Prostate gland (tissue), 2 donors: ENCODE data around the gene JARID2. TPM values are rescaled to one million over a fixed set of nuclear protein-coding genes. Genes with fewer than 3 reads are reported as not detected.
A peak's percentile ranks its signal among the peaks of the same experiment; 100 is the strongest.

Experiments used
- DNase-seq: peaks from one replicate; pipeline ENCODE4 v3.0.0-alpha.2; 2019; ENCODE audit warnings: low spot score
- H3K27ac ChIP-seq, 2 donors: fragments of 200-600 bp; sonication (generic); 2 replicates each; pipeline ENCODE4 v1.5.1; 2017 to 2019
- H3K27me3 ChIP-seq: fragments of 200-600 bp; sonication (generic); replicated peaks from 2 replicates; pipeline ENCODE4 v1.5.1; 2019; ENCODE audit not compliant: insufficient read depth
- H3K36me3 ChIP-seq, 2 donors: fragments of 200-600 bp; sonication (generic); 1 replicate in 1 of 2; 2 replicates in 1 of 2; pipeline versions ENCODE4 v1.5.1 to v1.8.1; 2017 to 2019
- H3K4me1 ChIP-seq: fragments of 200-600 bp; sonication (generic); replicated peaks from 2 replicates; pipeline ENCODE4 v1.5.1; 2019
- H3K4me3 ChIP-seq, 2 donors: fragments of 200-600 bp; sonication (generic); 2 replicates each; pipeline ENCODE4 v1.5.1; 2017 to 2019
- H3K9me3 ChIP-seq: fragments of 200-600 bp; sonication (generic); 2 replicates; pipeline ENCODE4 v1.5.1; 2017
- POLR2A ChIP-seq: fragments of 450-650 bp; IDR thresholded peaks from one replicate; pipeline ENCODE4 v1.6.1; 2016; ENCODE audit warnings: antibody characterized with exemption, mild to moderate bottlenecking
- POLR2AphosphoS5 ChIP-seq: sonication (generic); formaldehyde crosslinking; IDR thresholded peaks from one replicate; pipeline ENCODE4 v1.6.1; 2017; ENCODE audit warnings: antibody characterized with exemption
- WGBS: methylation state at CpG from one replicate; pipeline ENCODE4 v1.1.5; 2018; 5-methylcytosine and 5-hydroxymethylcytosine counted together
- intact Hi-C: fragments of 100-400 bp; cut with DNase I; formaldehyde crosslinking; loops from one replicate; pipeline ENCODE4 v1.14.2; 2022
- total RNA-seq, 2 donors: library from RNA; depleted of rRNA; stranded (reverse); fragments of >200 nt; gene quantifications; one replicate each; pipeline ENCODE4 v1.1.0, GENCODE V29; 2016
- TF ChIP-seq, protein P1 (sequence below), 4 experiments: fragments of 200-600 bp in 2 of 4; fragments of 450-650 bp in 2 of 4; sonication (generic) in 2 of 4; IDR thresholded peaks; 1 replicate in 3 of 4; 2 replicates in 1 of 4; pipeline ENCODE4 v1.5.1; 2016 to 2019; ENCODE audit warnings: antibody characterized with exemption in 4 of 4, mild to moderate bottlenecking in 2 of 4, moderate library complexity in 2 of 4

The JARID2 gene
- total RNA-seq, 2 donors from 2014 or later, result 7.7 to 35.4 TPM

DNA sequence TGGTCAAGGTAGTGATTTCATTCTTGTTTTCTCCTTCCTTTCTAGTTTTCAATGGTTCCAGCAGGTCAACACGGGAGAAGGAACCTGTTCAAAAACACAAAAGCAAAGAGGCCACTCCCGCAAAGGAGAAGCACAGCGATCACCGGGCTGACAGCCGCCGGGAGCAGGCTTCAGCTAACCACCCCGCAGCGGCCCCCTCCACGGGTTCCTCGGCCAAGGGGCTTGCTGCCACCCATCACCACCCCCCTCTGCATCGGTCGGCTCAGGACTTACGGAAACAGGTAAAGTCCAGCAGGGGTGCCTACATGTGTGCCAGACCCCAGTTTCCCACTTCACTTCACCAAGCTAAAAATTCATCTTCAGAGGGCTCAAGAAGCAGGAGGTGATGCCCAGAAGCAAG, 241.4 kb downstream of the JARID2 start:
- intact Hi-C loops, result no loop called here
- H3K4me1 ChIP-seq, result no peaks in the 10 kb centered on the region
- H3K27ac ChIP-seq, result no peak overlapping the region
- WGBS, result 92% methylated on average over 13 of the region's 13 CpGs
- H3K9me3 ChIP-seq, result no peaks in the 10 kb centered on the region
- no peak for DNase-seq
- H3K36me3 ChIP-seq, result no peaks in the 10 kb centered on the region
- no peak for TF ChIP-seq POLR2A
- TF ChIP-seq, protein P1, sequence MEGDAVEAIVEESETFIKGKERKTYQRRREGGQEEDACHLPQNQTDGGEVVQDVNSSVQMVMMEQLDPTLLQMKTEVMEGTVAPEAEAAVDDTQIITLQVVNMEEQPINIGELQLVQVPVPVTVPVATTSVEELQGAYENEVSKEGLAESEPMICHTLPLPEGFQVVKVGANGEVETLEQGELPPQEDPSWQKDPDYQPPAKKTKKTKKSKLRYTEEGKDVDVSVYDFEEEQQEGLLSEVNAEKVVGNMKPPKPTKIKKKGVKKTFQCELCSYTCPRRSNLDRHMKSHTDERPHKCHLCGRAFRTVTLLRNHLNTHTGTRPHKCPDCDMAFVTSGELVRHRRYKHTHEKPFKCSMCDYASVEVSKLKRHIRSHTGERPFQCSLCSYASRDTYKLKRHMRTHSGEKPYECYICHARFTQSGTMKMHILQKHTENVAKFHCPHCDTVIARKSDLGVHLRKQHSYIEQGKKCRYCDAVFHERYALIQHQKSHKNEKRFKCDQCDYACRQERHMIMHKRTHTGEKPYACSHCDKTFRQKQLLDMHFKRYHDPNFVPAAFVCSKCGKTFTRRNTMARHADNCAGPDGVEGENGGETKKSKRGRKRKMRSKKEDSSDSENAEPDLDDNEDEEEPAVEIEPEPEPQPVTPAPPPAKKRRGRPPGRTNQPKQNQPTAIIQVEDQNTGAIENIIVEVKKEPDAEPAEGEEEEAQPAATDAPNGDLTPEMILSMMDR (IDR thresholded peaks at IDR 0.05), result no peak
- TF ChIP-seq POLR2AphosphoS5, result no peak
- H3K4me3 ChIP-seq, result no peak overlapping the region
- H3K27me3 ChIP-seq, result no peaks in the 10 kb centered on the region

DNA sequence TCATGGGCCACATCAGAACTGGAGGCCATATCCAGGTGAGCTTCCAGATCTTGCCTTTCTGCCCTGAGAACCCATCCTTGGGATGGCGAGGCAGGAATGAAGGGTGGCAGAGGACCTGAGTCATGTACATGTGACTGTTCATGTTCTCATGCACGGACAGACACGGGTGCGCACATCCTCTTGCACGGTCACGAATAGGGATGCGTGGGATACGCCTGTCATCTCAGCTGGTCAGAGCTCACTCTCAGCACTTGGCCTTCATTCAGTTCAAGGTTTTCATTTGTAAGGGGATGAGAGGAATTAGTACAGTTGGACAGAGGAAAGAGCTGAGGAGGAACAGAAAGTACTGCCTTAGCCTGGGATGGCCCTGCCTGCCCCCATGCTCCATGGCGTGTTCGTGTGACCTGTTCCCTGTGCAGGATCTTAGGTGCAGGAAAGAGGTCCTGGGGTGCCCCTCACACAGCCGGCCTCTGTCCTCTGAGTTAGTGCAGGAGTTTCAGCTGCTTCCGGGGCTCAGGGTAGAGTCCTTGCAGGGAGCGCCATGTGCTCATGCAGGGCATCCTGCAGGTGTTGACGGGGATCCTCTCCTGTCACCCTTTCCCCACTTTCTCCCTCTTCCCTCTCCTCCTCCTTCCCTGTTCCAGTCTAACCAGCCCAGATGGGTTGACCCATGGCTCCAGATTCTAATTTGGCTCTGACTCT, 243.5 kb downstream of the JARID2 start:
- H3K4me3 ChIP-seq, result no peak overlapping the region
- no peaks in the 10 kb centered on the region for H3K27me3 ChIP-seq
- H3K4me1 ChIP-seq, result no peaks in the 10 kb centered on the region
- no peak overlapping the region for H3K27ac ChIP-seq
- H3K9me3 ChIP-seq, result no peaks in the 10 kb centered on the region
- DNase-seq, result no peak
- intact Hi-C loops, result no loop called here
- TF ChIP-seq, protein P1 (IDR thresholded peaks at IDR 0.05), result no peak
- TF ChIP-seq POLR2AphosphoS5, result no peak
- no peak for TF ChIP-seq POLR2A
- WGBS, result 89% methylated on average over 14 of the region's 14 CpGs
- no peaks in the 10 kb centered on the region for H3K36me3 ChIP-seq

DNA sequence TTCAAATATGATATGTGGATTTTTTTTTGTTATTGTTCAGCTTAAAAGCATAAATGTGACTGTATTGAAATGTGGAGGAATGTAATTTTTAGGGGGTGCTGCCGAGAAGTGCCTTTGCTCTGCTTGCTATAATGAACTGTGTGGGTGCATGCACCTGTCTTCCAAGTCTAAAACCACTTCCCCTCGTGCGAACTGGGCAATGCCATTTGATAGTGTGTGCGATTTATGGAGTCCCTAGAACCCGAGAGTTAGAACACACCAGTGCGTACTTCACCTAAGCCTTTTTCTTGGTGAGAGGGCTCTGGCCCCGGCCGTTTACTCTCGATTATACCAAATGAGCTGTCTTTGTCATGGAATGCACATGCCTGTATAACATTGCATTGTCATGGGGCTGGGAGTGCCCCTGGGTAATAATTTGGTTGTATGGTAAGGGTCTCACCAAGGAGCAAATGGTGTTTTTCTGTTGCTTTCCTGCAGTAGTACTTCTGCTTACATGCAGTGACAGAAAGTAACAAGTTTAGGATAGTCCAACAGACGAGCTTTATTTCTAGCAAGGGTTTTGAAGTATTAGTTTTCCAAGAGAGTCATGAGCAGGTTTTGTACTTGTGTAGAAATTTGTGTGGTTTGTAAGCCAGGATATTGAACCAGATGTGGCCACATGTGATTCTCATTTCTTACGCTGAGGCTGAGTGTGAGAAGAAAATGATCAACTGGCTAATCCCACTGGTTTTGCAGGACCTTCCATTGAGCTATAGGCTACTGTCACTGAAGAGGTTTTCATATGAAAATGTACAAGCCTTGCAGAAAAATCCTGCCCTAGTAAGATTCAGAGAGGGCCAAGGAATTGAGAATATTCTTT, 244.6 kb downstream of the JARID2 start:
- intact Hi-C loops, result loop anchor here (2.0 to 5.0 kb wide), 3 partner anchors 48 to 1280 kb away; partner anchors contain the start of gene JARID2
- H3K4me3 ChIP-seq, result no peak overlapping the region
- no peak for DNase-seq
- no peaks in the 10 kb centered on the region for H3K27me3 ChIP-seq
- H3K27ac ChIP-seq, result no peak overlapping the region
- no peaks in the 10 kb centered on the region for H3K9me3 ChIP-seq
- no peaks in the 10 kb centered on the region for H3K4me1 ChIP-seq
- no peaks in the 10 kb centered on the region for H3K36me3 ChIP-seq
- WGBS, result 87% methylated on average over 11 of the region's 11 CpGs
- TF ChIP-seq POLR2A, result no peak
- TF ChIP-seq POLR2AphosphoS5, result no peak
- TF ChIP-seq, protein P1 (IDR thresholded peaks at IDR 0.05), result no peak

DNA sequence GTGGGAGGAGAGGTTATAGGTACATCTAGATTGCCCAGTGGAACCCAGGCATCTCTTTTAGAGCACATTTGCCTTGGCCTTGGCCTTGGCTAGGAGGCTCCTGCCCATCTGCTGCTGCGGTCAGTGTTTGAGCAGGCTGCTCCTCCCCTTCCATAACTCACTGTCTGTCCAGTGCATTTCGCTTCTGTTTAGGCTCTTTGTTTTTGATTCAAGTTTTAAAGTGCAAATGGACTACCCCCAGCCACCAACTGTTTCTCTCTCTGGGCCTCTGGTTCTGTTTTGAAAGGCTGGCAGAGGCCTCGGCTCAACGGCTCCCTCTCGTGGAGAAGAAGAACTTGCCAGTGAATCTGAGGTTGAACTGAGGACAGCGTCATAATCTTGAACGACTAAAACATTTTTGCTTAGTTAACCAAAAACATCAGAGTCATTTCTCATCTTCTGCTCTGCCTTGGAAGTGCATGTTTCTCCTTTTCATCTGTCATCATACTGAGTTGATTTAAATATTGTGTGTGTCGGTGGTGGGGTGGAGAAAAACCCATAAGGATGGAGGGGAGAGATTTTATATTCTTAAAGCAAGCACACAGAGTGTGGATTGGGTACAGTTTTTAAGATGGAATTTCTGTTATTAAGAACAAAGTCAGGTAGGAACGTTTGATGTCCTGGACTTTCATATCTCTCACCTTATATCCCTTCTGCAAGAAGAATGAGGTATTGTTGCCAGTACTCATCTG, 245.6 kb downstream of the JARID2 start:
- H3K36me3 ChIP-seq, result no peaks in the 10 kb centered on the region
- no peaks in the 10 kb centered on the region for H3K27me3 ChIP-seq
- peak; percentile 67 for DNase-seq
- intact Hi-C loops, result loop anchor here (2.0 to 5.0 kb wide), 3 partner anchors 49 to 1281 kb away; partner anchors contain the start of gene JARID2
- TF ChIP-seq, protein P1 (IDR thresholded peaks at IDR 0.05), result peak; percentile 80 to 85 (median 84)
- TF ChIP-seq POLR2A, result no peak
- TF ChIP-seq POLR2AphosphoS5, result peak; percentile 68
- no peaks in the 10 kb centered on the region for H3K9me3 ChIP-seq
- no peak overlapping the region for H3K4me3 ChIP-seq
- H3K4me1 ChIP-seq, result no peaks in the 10 kb centered on the region
- no peak overlapping the region for H3K27ac ChIP-seq
- 16% methylated on average over 9 of the region's 9 CpGs for WGBS
